Epithelial cell of esophagus (primary cell): ENCODE results near the gene TET2.

Experiments
- DNase-seq: peaks from one replicate; pipeline ENCODE4 v3.0.0; 2010; ENCODE audit warnings: low read depth
- H3K4me3 ChIP-seq: 2 replicates; pipeline ENCODE4 v1.5.1; 2011; ENCODE audit warnings: mild to moderate bottlenecking, low read length, control low read depth
- CTCF ChIP-seq: IDR thresholded peaks from 2 replicates; pipeline ENCODE4 v1.5.1; 2011; ENCODE audit warnings: low read depth, mild to moderate bottlenecking, low read length, control low read depth, inconsistent platforms; ENCODE audit not compliant: insufficient read depth; ENCODE audit errors: missing control alignments

The TET2 gene

GRCh38 chr4:105148356-105148755 lies 1.7 kb downstream of the TET2 start:
- peak overlapping the region; percentile 92 for H3K4me3 ChIP-seq
- no peak for TF ChIP-seq CTCF
- no peak for DNase-seq

- H3K4me3 ChIP-seq = peak overlapping the region; percentile 92
- DNase-seq = no peak
- TF ChIP-seq CTCF = no peak
These were observed 2.1 kb downstream of the TET2 start for GRCh38 chr4:105148776-105149175.

- TF ChIP-seq CTCF = no peak
- DNase-seq = peak; percentile 61
- H3K4me3 ChIP-seq = peak overlapping the region; percentile 92
These were observed 3.1 kb downstream of the TET2 start for GRCh38 chr4:105149771-105150170.

- H3K4me3 ChIP-seq = no peak overlapping the region
- TF ChIP-seq CTCF = no peak
- no peak for DNase-seq
These were observed 3.8 kb downstream of the TET2 start for GRCh38 chr4:105150503-105150902.

GRCh38 chr4:105153749-105154148 lies 7.1 kb downstream of the TET2 start:
- DNase-seq = no peak
- TF ChIP-seq CTCF = no peak
- no peak overlapping the region for H3K4me3 ChIP-seq

- DNase-seq = peak; percentile 77
- TF ChIP-seq CTCF = no peak
- H3K4me3 ChIP-seq = no peak overlapping the region
These were observed 7.9 kb downstream of the TET2 start for GRCh38 chr4:105154576-105154975.

- peak; percentile 62 for DNase-seq
- H3K4me3 ChIP-seq = no peak overlapping the region
- TF ChIP-seq CTCF = no peak
These were observed 8.8 kb downstream of the TET2 start for GRCh38 chr4:105155426-105155825.
